Progenitor cell of endocrine pancreas (in vitro differentiated cells): ENCODE results near the gene LNX1. TPM values are rescaled to one million over a fixed set of nuclear protein-coding genes. Genes with fewer than 3 reads are reported as not detected.

Experiments
- DNase-seq: peaks from one replicate; pipeline ENCODE4 v3.0.0; 2021; ENCODE audit warnings: low spot score; ENCODE audit not compliant: unreplicated experiment
- H3K27ac Mint-ChIP-seq: 2 replicates; pipeline ENCODE4 v1.8.0; 2021; ENCODE audit warnings: mild to moderate bottlenecking, moderate library complexity, mixed read lengths
- H3K27me3 Mint-ChIP-seq: 2 replicates; pipeline ENCODE4 v1.8.0; 2021; ENCODE audit warnings: mixed read lengths
- H3K36me3 Mint-ChIP-seq: 2 replicates; pipeline ENCODE4 v1.8.0; 2022; ENCODE audit warnings: mixed read lengths; ENCODE audit not compliant: insufficient read depth
- H3K4me1 Mint-ChIP-seq: 2 replicates; pipeline ENCODE4 v1.8.0; 2021; ENCODE audit warnings: low read depth, mixed read lengths
- H3K4me3 Mint-ChIP-seq: 2 replicates; pipeline ENCODE4 v1.8.0; 2021; ENCODE audit warnings: low read depth, mild to moderate bottlenecking, moderate library complexity, mixed read lengths
- H3K9me3 Mint-ChIP-seq: 2 replicates; pipeline ENCODE4 v1.8.0; 2021; ENCODE audit warnings: low read depth, mixed read lengths
- CTCF ChIP-seq: fragments of 200-600 bp; sonication (generic); IDR thresholded peaks from one replicate; pipeline ENCODE4 v1.5.0; 2021; ENCODE audit warnings: antibody characterized with exemption, mild to moderate bottlenecking; ENCODE audit not compliant: unreplicated experiment
- total RNA-seq: library from RNA; stranded (reverse); gene quantifications from 2 replicates; pipeline ENCODE4 v1.2.1, GENCODE V29; 2021

Gene LNX1
- total RNA-seq, 1 donor from 2014 or later: 21.7 TPM

- H3K27me3 Mint-ChIP-seq: no peaks in the 10 kb centered on the region
- H3K4me1 Mint-ChIP-seq: peaks cover 66% of the 10 kb centered on the region
- no peak overlapping the region for H3K27ac Mint-ChIP-seq
- peaks cover 2% of the 10 kb centered on the region for H3K9me3 Mint-ChIP-seq
- DNase-seq: no peak
- no peak for TF ChIP-seq CTCF
- no peak overlapping the region for H3K4me3 Mint-ChIP-seq
- peaks cover 16% of the 10 kb centered on the region for H3K36me3 Mint-ChIP-seq
Measured at GRCh38 chr4:53584658-53585057, 6.6 kb downstream of the LNX1 start.

GRCh38 chr4:53583513-53583912 lies 7.8 kb downstream of the LNX1 start:
- no peaks in the 10 kb centered on the region for H3K27me3 Mint-ChIP-seq
- peak overlapping the region; percentile 69 for H3K27ac Mint-ChIP-seq
- no peak for DNase-seq
- H3K9me3 Mint-ChIP-seq: peaks cover 2% of the 10 kb centered on the region
- no peak for TF ChIP-seq CTCF
- H3K4me3 Mint-ChIP-seq: no peak overlapping the region
- H3K4me1 Mint-ChIP-seq: peaks cover 56% of the 10 kb centered on the region
- peaks cover 16% of the 10 kb centered on the region for H3K36me3 Mint-ChIP-seq

- Mint-ChIP-seq H3K9me3 (peaks cover 2% of the 10 kb centered on the region), H3K27ac (peak overlapping the region; percentile 29), H3K4me3 (no peak overlapping the region), H3K4me1 (peaks cover 49% of the 10 kb centered on the region), H3K36me3 (peaks cover 16% of the 10 kb centered on the region), H3K27me3 (no peaks in the 10 kb centered on the region)
- TF ChIP-seq CTCF: no peak
- DNase-seq: no peak
Measured at GRCh38 chr4:53582194-53582593, 9.1 kb downstream of the LNX1 start.

GRCh38 chr4:53580274-53580673 lies 11.0 kb downstream of the LNX1 start:
- Mint-ChIP-seq H3K4me3 (no peak overlapping the region), H3K36me3 (peaks cover 11% of the 10 kb centered on the region), H3K27ac (no peak overlapping the region), H3K4me1 (peaks cover 45% of the 10 kb centered on the region), H3K27me3 (no peaks in the 10 kb centered on the region), H3K9me3 (peaks cover 2% of the 10 kb centered on the region)
- no peak for TF ChIP-seq CTCF
- no peak for DNase-seq

- DNase-seq: no peak
- H3K4me1 Mint-ChIP-seq: peaks cover 43% of the 10 kb centered on the region
- H3K36me3 Mint-ChIP-seq: peaks cover 9% of the 10 kb centered on the region
- H3K4me3 Mint-ChIP-seq: no peak overlapping the region
- H3K27me3 Mint-ChIP-seq: no peaks in the 10 kb centered on the region
- H3K27ac Mint-ChIP-seq: no peak overlapping the region
- TF ChIP-seq CTCF: no peak
- peaks cover 2% of the 10 kb centered on the region for H3K9me3 Mint-ChIP-seq
Measured at GRCh38 chr4:53579826-53580225, 11.5 kb downstream of the LNX1 start.
